NOMO-1 treated with dmso at 0.1 percent for 144 hours (cell line): Measurements from ENCODE around the gene DGCR8.

ENCODE experiments used
- DNase-seq: peaks from one replicate; lab custom pipeline; 2025; ENCODE audit not compliant: unreplicated experiment; lab: John Stamatoyannopoulos, UW

Gene DGCR8

DNA sequence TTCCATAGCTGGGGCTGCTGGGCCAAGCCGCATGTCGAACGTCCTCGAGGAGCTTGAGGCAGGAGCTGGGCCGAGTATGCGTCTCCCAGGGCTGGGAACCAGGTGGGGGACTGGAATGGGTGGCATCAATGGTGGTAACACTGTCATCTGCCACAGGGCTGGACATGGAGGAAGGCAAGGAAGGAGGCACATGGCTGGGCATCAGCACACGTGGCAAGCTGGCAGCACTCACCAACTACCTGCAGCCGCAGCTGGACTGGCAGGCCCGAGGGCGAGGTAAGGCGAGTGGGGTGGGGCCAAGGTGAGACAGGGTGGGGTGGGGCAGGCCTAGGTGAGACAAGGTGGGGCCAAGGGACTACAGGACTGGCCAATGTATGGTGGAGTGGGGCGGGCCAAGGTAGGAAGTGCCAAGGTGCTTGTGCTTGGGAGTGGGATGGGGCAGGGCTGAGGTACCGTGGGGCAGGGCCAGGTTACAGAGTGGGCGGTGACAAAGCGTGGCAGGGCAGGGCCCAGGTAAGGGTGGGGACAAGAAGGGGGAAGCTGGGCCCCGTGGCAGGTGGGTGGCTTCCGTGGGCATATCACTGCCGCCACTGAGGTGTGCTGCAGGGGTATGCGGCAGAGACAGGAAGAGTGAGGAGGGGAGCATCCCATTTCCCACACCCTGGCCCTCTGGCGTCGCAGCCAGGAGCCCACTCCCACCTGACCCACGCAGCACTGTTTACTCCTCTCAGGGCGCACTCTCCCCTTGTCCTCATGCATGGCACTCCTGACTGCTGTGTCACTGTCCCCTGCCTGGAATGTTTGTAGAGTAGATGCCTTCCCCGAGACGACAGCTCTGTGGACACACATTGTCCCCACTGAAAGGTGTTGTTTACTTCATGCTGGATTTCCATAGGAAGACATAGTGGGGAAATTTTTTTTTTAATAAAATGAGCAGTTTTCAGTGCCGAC, 27.5 kb upstream of the DGCR8 start:
- no peak for DNase-seq

DNA sequence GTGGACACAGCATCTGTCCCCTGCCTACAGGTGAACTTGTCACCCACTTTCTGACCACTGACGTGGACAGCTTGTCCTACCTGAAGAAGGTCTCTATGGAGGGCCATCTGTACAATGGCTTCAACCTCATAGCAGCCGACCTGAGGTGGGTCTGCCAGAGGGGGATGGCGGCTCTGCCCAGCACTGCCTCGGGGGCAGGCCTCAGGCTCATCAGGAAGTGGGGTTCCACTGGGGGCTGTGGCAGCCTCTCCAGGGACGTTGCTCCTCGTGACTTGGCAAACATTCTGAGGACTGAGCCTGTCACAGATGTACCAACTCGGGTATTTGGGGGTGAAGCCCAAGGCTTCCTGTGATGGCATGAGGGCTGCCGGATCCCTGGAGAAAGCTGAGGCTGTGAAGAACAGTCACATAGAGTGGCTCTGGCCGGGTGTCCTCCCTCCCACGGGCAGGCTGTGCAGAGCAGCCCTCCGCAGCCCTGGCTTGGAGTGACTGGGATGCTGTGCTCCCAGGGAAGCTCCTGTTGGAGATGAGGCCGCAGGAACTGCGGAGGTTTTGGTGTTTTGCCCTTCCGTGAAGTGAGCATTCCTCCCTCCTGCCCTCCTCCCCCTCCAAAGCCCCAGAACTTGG, 26.5 kb upstream of the DGCR8 start:
- no peak for DNase-seq

DNA sequence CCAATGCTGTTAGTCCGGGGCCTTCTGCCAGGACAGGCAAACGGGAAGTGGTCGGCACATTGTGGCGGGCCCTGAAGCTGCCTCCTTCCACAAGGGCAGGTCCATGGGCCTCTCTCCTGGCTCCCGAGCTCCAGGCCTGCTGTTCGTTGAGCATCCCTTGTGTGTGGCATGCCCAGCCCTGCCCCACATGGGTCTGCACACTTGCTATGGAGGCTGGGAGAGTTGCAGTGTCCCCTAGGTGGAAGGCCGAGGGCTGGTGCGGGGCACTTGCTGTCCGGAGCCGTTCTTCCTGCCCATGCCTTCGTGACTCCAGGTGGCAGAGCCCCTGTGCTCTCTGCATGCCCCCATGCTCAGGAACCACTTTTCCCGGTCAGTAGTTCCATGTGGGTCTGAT, 26.0 kb upstream of the DGCR8 start:
- DNase-seq, result no peak

DNA sequence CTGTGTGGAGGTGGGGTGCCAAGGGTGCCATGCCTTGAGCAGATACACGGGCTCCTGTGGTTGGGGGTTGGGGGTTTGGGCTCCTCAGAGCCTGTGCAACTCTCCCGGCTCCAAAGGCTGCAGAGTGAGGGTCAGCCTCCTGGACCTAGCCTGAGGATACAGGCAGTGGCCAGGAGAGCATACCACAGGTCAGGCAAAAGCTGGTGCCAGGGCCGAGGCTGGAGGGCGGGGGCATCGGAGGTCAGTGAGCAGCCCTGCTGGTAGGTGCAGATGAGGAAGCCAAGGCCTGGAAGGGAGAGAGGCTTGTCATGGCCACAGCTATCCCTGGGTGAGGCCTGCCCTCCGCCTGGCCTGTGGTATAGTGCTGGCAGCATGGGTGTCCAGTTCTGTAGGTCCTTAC, 25.6 kb upstream of the DGCR8 start:
- no peak for DNase-seq

DNA sequence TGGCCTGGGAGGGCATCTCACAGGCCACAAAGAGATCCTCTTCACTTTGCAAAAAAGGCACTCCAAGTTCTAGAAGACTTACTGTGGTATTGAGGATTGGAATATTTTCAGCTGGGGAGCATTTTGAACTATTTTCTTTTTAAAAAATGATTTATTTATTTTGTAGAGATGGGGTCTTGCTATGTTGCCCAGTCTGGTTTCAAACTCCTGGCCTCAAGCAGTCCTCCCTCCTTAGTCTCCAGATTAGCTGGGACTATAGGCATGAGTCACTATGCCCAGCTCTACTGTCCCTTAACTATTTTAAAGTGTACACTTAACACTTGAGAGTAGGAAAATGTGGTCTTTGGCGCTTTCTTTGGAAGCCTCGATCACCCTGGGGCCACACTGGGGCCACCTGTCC, 24.9 kb upstream of the DGCR8 start:
- no peak for DNase-seq

DNA sequence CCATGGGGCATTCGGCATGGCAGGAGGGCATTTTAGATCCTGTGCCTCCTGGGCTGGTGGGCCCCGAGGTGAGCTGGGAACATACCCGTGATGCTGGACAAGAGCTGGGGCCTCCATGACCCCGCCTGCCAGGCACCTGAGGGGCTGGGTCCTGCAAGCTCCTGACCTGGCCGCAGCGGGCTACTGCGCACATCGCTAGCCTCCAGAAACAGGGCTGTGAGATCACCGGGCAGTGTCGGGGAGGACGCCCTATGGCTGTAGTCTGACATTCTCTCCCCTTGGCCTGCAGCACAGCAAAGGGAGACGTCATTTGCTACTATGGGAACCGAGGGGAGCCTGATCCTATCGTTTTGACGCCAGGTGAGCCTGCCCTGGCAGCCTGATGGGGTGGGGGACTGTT, 24.4 kb upstream of the DGCR8 start:
- no peak for DNase-seq

DNA sequence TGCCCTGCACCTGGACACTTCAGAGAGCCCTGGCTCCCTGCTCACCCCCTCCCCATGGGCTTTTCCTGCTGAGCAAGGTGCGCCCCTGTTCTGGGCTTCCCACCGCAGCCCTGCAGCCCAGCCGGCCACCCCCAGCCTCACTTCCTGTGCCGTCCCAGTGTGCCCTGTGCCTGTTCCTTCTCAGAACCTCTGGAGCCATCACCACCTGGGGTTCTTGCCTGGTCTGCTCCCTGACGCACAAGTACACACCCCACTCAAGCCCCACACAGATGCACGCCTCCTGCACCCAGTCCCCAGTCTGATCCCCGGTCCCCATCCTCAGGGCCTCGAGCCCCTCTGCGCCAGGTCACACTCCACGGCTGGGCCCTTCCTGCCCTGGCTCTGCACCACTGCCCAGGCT, 23.9 kb upstream of the DGCR8 start:
- DNase-seq, result no peak

DNA sequence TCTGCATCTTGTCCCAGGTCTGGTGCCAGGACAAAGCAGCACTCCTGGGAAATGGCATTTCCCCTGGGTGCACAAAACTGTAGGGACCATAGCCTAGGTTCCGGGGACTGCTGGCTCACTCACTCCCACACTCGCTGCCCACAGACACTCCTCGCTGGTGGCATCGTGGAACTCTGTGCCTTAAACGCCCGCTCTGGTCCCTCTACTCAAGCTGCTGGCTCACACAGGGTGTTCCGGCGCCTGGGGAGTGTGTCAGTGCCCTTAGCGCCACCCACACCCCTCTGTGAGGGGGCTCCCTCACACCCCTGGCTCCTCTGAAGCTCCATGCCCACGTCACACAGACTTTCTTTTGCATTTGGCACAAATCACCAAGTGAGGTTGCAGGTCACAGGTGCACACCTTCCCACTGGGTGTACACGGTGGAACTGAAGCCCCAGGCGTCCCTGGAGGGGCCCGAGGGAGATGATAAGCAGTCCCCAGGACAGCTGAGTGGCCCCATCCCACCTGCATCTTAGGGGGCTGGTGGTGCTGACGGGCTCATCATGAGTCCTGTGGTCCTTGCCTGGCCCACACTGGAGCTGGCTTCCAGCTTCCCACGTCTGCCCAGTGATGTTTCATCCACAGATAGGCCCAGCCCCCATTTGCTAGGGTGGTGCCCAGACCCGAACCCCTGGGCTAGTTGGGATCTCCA, 23.2 kb upstream of the DGCR8 start:
- no peak for DNase-seq

DNA sequence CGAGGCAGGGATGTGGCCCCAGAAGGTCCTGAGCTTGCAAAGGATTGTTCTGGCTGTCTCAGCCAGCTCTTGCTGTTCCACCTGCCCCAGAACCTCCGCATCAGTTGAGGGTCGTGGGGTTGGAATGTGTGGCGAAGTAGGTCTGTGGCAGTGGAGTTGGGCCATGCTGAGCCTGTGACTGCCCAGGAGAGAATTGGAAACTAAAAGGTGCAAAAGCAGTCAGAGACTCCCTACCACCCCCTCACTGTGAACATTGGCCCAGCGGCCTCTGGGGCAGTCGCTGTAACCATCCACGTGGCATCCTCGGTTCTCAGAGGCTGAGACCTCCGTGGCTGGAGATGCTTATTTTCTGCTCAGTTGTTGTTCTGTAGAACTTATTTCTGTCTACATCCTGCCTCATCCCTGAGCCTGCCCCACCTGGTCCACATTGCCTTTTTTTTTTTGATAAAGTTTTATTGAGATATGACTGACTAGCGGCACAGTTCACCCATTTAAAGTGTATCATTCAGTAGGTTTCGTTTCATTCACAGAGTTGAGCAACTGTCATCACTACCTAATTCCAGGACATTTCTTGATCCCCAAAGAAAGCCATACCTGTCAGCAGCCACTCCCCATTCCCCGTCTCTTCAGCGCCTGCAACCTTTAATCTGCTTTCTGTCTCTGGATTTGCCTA, 22.3 kb upstream of the DGCR8 start:
- no peak for DNase-seq

DNA sequence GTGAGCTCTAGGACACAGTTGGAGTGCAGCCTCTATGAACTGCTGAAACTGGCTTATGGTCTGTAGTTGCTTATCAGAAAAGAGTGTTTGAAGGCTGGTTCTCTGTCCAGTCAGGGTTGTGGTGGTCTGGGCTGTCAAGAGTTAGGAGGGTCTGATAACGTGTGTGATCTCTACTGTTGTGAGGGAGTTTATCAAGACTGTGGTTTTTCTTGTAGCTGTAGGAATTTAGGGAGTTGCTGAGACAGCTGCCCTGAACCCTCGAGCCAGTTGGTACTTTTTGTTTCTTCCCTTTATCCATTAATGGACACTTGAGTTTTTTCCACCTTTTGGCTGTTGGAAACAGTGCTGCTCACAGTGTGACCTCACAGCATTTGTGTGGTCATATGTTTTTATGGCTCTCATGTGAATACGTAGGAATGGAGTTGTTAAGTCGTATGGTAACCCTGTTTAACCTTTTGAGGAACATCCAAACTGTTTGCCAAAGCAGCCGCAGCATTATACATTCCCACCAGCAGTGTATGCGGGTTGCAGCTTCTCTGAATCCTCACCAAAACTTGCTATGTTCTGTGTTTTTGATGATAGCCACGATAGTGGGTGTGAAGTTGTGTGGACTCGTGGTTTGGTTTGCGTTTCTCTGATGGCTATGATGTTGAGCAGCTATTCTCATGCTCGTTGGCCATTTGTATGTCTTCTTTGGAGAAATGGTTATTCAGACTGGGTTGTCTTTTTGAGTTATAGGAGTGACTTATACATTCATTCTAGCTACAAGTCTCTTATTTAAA, 20.9 kb upstream of the DGCR8 start:
- DNase-seq, result no peak

DNA sequence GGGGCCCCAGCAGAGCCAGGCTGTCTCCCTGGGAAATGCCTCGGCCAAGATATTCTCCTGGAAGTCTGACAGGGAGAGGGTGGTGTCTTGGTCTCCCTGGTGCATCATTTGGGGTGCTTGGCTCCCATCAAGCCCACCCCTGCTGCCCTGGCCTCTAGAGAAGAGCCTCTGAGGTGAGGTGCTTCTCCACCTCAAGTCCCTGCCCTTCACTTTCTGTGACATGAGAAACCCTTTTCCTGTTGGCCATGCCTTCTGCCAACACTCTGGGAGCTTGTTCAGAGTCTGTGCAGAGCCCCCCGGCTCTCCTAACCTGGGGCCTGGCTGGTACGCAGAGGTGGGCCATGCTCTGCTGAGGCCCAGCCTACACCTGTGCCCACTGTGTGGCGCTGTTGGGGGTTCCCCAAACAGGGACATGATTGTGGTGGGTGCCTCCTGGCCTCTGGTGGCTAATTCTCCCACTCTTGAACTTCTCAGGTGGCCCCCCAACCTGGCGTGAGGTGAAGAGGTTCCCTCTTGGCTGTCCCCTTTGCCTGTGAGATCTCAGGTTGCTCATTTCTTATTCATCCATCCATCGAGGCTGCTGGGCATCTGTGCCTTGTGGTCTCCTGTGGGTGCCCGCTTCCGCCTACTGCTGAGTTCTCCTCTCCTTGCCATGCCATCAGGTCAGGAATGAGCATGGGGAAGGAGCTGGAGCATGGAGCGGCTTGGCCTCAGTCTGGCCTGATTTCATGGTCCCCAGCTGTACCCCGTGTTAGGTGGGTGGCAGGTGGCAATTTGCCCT, 19.2 kb upstream of the DGCR8 start:
- no peak for DNase-seq

DNA sequence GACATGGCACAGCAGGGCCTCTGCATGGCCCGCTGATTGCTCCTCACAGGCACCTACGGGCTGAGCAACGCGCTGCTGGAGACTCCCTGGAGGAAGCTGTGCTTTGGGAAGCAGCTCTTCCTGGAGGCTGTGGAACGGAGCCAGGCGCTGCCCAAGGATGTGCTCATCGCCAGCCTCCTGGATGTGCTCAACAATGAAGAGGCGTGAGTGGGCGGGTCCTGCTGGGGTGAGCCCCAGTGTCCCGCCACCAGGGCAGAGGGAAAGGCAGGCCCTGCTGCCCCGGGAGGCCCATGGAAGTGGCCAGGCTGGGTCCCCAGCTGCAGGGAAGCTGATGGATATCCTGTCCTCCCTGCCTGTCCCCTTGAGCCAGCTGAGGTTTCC, 18.6 kb upstream of the DGCR8 start:
- DNase-seq, result no peak

DNA sequence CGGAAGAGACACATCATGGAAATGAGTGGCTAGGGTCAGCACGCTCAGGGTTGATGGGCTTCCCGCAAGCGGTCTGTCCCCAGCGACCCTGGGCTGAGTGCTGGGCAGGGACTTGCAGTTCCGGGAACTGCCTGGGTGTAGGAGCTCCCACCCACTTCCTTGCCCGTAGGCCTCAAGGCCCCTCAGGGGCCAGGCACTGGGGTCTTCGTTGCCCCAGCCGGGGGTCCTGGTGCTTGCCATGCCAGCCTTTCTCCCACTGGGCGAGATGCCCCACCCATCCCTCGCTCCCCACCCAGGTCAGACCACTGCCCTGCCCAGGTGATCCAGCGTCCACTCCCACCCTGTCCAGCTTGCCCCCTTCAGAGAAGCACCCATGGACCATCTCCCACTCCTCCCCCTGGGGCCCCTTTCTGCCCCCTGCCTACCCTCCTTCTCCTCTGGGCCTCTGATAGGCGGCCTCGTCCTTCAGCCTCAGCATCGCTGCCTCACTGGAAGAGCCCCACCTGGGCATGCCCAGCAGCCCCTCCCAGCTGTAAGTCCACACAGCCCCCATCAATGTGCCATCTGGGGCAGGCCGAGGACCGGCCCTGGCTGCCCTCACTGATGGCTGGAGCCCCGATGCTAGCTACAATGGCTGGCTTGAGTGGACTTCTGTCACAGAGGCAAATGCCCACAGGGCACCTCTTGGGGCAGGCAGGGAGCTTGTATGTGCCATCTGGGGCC, 17.8 kb upstream of the DGCR8 start:
- no peak for DNase-seq

DNA sequence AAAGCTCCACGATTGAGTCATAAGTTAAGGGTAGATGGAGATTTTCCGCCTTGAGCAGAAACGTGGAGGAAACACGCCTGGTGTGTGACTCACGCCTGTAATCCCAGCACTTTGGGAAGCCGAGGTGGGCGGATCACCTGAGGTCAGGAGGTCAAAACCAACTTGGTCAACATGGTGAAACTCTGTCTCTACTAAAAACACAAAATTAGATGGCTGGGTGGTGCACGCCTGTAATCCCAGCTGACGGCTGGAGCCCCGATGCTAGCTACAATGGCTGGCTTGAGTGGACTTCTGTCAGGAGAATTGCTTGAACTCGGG, 17.3 kb upstream of the DGCR8 start:
- DNase-seq, result no peak

DNA sequence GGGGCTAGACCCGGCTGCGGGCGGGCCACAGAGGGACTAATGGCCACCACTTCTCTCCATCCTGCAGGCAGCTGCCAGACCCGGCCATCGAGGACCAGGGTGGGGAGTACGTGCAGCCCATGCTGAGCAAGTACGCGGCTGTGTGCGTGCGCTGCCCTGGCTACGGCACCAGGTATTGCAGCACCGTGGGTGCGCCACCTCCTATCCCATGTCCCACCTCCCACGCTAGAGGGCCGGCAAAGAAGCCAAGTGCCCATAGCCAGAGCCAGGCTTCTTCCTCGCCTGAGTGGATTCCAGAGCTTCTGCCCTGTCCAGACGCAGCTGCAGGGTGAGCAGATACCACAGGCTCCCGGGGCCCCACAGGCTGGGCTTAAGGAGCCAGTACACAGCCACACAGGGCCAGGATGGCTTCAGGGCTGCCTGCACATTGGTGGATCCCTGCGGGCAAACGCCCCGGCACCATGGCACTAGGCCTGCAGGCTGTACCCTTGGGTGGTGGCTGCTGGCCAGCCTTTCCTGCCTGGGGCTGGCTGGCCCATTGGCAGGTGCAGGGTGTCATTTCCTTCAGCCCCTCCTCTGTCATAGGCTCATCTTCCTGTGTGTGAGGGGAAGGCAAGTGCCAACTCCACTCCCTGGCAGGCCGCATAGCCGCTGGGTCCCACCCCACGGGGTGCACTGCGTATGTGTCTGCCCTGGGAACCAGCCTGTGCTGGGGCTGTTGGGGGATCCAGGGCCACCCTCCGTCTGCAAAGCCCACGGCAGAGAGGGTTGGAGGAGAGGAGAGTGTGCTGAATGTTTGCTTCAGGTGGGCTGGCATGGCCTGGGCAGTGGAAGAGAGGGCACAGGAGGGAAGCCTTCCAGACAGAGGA, 16.5 kb upstream of the DGCR8 start:
- no peak for DNase-seq

DNA sequence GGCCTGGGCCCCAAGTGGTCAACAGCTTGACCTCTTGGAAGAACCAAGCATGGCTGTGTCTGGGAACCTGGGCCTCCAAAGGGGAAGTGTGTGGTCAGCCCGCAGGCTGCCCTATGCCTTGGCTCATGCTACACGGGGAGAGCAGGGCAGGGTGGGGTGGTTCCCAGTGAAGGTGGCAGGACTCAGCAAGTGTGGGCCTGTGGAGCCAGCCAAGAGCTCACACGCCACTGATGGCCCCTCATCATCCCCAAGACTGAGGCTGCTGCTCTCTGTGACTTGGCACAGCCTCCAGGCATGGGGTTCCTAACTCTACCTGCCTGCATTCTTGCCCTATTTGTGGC, 15.9 kb upstream of the DGCR8 start:
- DNase-seq, result no peak

DNA sequence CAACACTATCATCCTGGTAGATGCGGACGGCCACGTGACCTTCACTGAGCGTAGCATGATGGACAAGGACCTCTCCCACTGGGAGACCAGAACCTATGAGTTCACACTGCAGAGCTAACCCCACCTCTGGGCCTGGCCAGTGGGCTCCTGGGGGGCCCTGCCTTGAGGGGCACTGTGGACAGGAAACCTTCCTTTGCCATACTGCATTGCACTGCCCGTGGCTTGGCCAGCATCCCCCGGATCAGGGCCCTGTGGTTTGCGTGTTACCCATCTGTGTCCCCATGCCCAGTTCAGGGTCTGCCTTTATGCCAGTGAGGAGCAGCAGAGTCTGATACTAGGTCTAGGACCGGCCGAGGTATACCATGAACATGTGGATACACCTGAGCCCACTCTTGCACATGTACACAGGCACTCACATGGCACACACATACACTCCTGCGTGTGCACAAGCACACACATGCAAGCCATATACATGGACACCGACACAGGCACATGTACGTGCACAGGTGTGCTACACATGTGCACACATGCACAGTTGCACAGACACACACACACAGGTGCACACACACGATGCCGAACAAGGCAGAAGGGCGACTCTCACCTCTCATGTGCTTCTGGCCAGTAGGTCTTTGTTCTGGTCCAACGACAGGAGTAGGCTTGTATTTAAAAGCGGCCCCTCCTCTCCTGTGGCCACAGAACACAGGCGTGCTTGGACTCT, 15.3 kb upstream of the DGCR8 start:
- no peak for DNase-seq
